Loucy (cell line): ENCODE measurements around the gene ACAT2.

Source experiments
- H2AFZ ChIP-seq: fragments of 200-600 bp; sonication (generic); 2 replicates; pipeline ENCODE4 v1.6.0; 2016; ENCODE audit warnings: antibody characterized with exemption, mild to moderate bottlenecking, low read length, moderate library complexity
- H3F3A ChIP-seq: fragments of 200-600 bp; 2 replicates; pipeline ENCODE4 v1.6.0; 2016; ENCODE audit warnings: antibody characterized with exemption, low read depth, mild to moderate bottlenecking
- H3K27me3 ChIP-seq: fragments of 200-600 bp; sonication (generic); 2 replicates; pipeline ENCODE4 v1.6.1; 2014; ENCODE audit warnings: low read length, mild to moderate bottlenecking; ENCODE audit not compliant: insufficient read depth, poor library complexity, severe bottlenecking
- H3K36me3 ChIP-seq: fragments of 200-600 bp; sonication (generic); 2 replicates; pipeline ENCODE4 v1.6.1; 2016; ENCODE audit warnings: low read length; ENCODE audit not compliant: insufficient read depth
- H3K4me1 ChIP-seq: fragments of 200-600 bp; sonication (generic); 2 replicates; pipeline ENCODE4 v1.5.1; 2014; ENCODE audit warnings: low read length, mild to moderate bottlenecking; ENCODE audit not compliant: insufficient read depth, poor library complexity, severe bottlenecking
- H3K4me2 ChIP-seq: fragments of 200-600 bp; sonication (generic); 2 replicates; pipeline ENCODE4 v1.6.0; 2014; ENCODE audit warnings: antibody characterized with exemption, low read length, low read depth, mild to moderate bottlenecking; ENCODE audit not compliant: poor library complexity, severe bottlenecking
- H3K4me3 ChIP-seq: fragments of 200-600 bp; sonication (generic); 2 replicates; pipeline ENCODE4 v1.5.1; 2014; ENCODE audit warnings: low read length, mild to moderate bottlenecking, mixed read lengths; ENCODE audit not compliant: poor library complexity, severe bottlenecking
- H3K79me2 ChIP-seq: fragments of 200-600 bp; sonication (generic); 2 replicates; pipeline ENCODE4 v1.6.1; 2014; ENCODE audit warnings: low read length; ENCODE audit not compliant: insufficient read depth
- H3K9ac ChIP-seq: fragments of 200-600 bp; sonication (generic); 2 replicates; pipeline ENCODE4 v1.6.0; 2014; ENCODE audit warnings: mild to moderate bottlenecking, low read depth, low read length, moderate library complexity; ENCODE audit not compliant: poor library complexity, severe bottlenecking
- H3K9me2 ChIP-seq: fragments of 200-600 bp; sonication (generic); replicated peaks from 2 replicates; pipeline ENCODE4 v1.6.1; 2016; ENCODE audit warnings: low read depth, low read length, mixed read lengths
- H3K9me3 ChIP-seq: fragments of 200-600 bp; sonication (generic); 2 replicates; pipeline ENCODE4 v1.6.1; 2014; ENCODE audit warnings: mild to moderate bottlenecking, antibody characterized with exemption, low read length, low read depth; ENCODE audit not compliant: insufficient read depth
- H4K20me1 ChIP-seq: fragments of 200-600 bp; sonication (generic); 2 replicates; pipeline ENCODE4 v1.6.0; 2014; ENCODE audit warnings: antibody characterized with exemption, low read length, mild to moderate bottlenecking; ENCODE audit not compliant: insufficient read depth, poor library complexity, severe bottlenecking
- CTCF ChIP-seq: fragments of 200-600 bp; sonication (generic); conservative IDR thresholded peaks from 2 replicates; pipeline ENCODE4 v1.5.1; 2014; ENCODE audit warnings: mild to moderate bottlenecking, antibody characterized with exemption, low read length
- EZH2phosphoT487 ChIP-seq: fragments of 200-600 bp; IDR thresholded peaks from 2 replicates; pipeline ENCODE4 v1.6.1; 2018; ENCODE audit warnings: antibody characterized with exemption, mild to moderate bottlenecking, moderate library complexity, borderline replicate concordance

The ACAT2 gene

GRCh38 chr6:159804504-159804903 is 42.7 kb downstream of the ACAT2 start:
- Histone ChIP-seq H3K4me2 (no peak overlapping the region), H3K4me3 (no peak overlapping the region), H3F3A (no peaks in the 10 kb centered on the region), H3K36me3 (peaks cover 6% of the 10 kb centered on the region; the same call in 1 of the 2 replicates), H3K79me2 (no peaks in the 10 kb centered on the region), H3K27me3 (no peaks in the 10 kb centered on the region), H3K4me1 (no peaks in the 10 kb centered on the region), H3K9ac (no peak overlapping the region), H3K9me3 (no peaks in the 10 kb centered on the region), H2AFZ (no peak overlapping the region), H3K9me2 (no peaks in the 10 kb centered on the region), H4K20me1 (no peaks in the 10 kb centered on the region)
- TF ChIP-seq EZH2phosphoT487, result no peak
- TF ChIP-seq CTCF, result no peak

- TF ChIP-seq CTCF (no peak), EZH2phosphoT487 (no peak)
- Histone ChIP-seq H3K4me2 (no peak overlapping the region), H3K4me1 (no peaks in the 10 kb centered on the region), H3K36me3 (no peaks in the 10 kb centered on the region), H2AFZ (no peak overlapping the region), H3K9me2 (no peaks in the 10 kb centered on the region), H3K4me3 (no peak overlapping the region), H3F3A (no peaks in the 10 kb centered on the region), H3K27me3 (no peaks in the 10 kb centered on the region), H4K20me1 (no peaks in the 10 kb centered on the region), H3K9ac (no peak overlapping the region), H3K9me3 (no peaks in the 10 kb centered on the region), H3K79me2 (no peaks in the 10 kb centered on the region)
Observed at GRCh38 chr6:159805440-159806020, 43.7 kb downstream of the ACAT2 start.

- Histone ChIP-seq H3F3A (no peaks in the 10 kb centered on the region), H3K36me3 (no peaks in the 10 kb centered on the region), H3K9me2 (no peaks in the 10 kb centered on the region), H3K27me3 (no peaks in the 10 kb centered on the region), H3K4me3 (no peak overlapping the region), H3K9ac (no peak overlapping the region), H2AFZ (no peak overlapping the region), H3K79me2 (no peaks in the 10 kb centered on the region), H3K9me3 (no peaks in the 10 kb centered on the region), H3K4me1 (no peaks in the 10 kb centered on the region), H4K20me1 (no peaks in the 10 kb centered on the region), H3K4me2 (no peak overlapping the region)
- TF ChIP-seq CTCF (no peak), EZH2phosphoT487 (no peak)
Observed at GRCh38 chr6:159806021-159806458, 44.2 kb downstream of the ACAT2 start.
